Nephron progenitor cell (in vitro differentiated cells): ENCODE results near the gene CMPK2.

Source experiments
- DNase-seq: peaks from one replicate; pipeline ENCODE4 v3.0.0; 2021
- H3K27ac Mint-ChIP-seq: 2 replicates; pipeline ENCODE4 v1.8.0; 2021; ENCODE audit warnings: mild to moderate bottlenecking, moderate library complexity, mixed read lengths
- H3K27me3 Mint-ChIP-seq: 2 replicates; pipeline ENCODE4 v1.8.0; 2021; ENCODE audit warnings: mild to moderate bottlenecking, low read depth, mixed read lengths; ENCODE audit not compliant: poor library complexity
- H3K36me3 Mint-ChIP-seq: 2 replicates; pipeline ENCODE4 v1.8.0; 2021; ENCODE audit warnings: low read depth, mixed read lengths
- H3K4me1 Mint-ChIP-seq: 2 replicates; pipeline ENCODE4 v1.8.0; 2021; ENCODE audit warnings: mixed read lengths
- H3K4me3 Mint-ChIP-seq: 2 replicates; pipeline ENCODE4 v1.8.0; 2021; ENCODE audit warnings: mild to moderate bottlenecking, moderate library complexity, mixed read lengths
- H3K9me3 Mint-ChIP-seq: 2 replicates; pipeline ENCODE4 v1.8.0; 2021; ENCODE audit warnings: mild to moderate bottlenecking, moderate library complexity, mixed read lengths
- TF ChIP-seq, protein P1 (sequence below): fragments of 200-600 bp; sonication (generic); IDR thresholded peaks from 2 replicates; pipeline ENCODE4 v1.5.0; 2021; ENCODE audit warnings: antibody characterized with exemption

Gene CMPK2, protein sequence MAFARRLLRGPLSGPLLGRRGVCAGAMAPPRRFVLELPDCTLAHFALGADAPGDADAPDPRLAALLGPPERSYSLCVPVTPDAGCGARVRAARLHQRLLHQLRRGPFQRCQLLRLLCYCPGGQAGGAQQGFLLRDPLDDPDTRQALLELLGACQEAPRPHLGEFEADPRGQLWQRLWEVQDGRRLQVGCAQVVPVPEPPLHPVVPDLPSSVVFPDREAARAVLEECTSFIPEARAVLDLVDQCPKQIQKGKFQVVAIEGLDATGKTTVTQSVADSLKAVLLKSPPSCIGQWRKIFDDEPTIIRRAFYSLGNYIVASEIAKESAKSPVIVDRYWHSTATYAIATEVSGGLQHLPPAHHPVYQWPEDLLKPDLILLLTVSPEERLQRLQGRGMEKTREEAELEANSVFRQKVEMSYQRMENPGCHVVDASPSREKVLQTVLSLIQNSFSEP

DNA sequence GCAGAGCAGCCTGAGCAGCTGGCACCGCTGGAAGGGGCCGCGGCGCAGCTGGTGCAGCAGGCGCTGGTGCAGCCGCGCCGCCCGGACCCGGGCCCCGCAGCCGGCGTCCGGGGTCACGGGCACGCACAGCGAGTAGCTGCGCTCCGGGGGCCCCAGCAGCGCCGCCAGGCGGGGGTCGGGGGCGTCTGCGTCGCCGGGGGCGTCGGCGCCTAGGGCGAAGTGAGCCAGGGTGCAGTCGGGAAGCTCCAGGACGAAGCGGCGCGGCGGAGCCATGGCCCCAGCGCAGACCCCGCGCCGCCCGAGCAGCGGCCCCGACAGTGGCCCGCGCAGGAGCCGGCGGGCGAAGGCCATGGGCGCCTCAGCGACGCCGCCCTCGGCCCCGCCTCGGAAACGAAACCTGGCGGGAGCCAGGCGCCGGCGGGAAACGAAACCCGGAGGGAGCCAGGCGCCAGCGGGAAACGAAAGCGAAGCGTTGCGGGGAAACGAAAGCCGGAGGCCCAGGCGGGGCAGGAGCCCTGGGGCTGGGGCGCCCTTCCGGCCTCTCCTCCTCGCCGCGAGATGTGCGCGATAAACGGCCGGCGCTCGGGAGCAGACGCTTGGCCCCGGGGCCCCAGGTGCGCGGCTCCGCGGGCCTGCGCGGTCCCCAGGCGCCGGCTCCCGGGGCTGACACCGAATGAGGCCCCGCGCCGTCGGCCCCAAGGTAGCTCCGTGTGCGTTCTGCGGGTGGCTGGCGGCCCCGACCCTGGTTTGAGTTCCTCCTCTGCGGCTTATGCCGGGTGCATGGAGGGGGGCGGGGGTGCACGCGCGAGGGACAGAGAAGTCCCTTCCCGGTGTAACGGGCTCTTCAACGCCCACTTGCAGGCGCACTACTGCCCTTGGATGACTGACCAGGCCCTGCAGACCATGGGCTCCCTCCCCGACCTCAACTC is at the start of gene CMPK2:
Gene CMPK2, minus strand, starts transcription at position 562 of the 929 bp plus-strand sequence. Its CDS starts 211 bp downstream, at position 351.
- Mint-ChIP-seq H3K4me3 (peak within 1 kb of the TSS; percentile 90), H3K27me3 (peaks cover 67% of the 10 kb centered on the region), H3K4me1 (peaks cover 13% of the 10 kb centered on the region), H3K27ac (no peak within 1 kb of the TSS), H3K36me3 (peaks cover 1% of the 10 kb centered on the region), H3K9me3 (peaks cover 8% of the 10 kb centered on the region)
- TF ChIP-seq, protein P1, sequence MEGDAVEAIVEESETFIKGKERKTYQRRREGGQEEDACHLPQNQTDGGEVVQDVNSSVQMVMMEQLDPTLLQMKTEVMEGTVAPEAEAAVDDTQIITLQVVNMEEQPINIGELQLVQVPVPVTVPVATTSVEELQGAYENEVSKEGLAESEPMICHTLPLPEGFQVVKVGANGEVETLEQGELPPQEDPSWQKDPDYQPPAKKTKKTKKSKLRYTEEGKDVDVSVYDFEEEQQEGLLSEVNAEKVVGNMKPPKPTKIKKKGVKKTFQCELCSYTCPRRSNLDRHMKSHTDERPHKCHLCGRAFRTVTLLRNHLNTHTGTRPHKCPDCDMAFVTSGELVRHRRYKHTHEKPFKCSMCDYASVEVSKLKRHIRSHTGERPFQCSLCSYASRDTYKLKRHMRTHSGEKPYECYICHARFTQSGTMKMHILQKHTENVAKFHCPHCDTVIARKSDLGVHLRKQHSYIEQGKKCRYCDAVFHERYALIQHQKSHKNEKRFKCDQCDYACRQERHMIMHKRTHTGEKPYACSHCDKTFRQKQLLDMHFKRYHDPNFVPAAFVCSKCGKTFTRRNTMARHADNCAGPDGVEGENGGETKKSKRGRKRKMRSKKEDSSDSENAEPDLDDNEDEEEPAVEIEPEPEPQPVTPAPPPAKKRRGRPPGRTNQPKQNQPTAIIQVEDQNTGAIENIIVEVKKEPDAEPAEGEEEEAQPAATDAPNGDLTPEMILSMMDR = no peak
- DNase-seq = peak; percentile 72

DNA sequence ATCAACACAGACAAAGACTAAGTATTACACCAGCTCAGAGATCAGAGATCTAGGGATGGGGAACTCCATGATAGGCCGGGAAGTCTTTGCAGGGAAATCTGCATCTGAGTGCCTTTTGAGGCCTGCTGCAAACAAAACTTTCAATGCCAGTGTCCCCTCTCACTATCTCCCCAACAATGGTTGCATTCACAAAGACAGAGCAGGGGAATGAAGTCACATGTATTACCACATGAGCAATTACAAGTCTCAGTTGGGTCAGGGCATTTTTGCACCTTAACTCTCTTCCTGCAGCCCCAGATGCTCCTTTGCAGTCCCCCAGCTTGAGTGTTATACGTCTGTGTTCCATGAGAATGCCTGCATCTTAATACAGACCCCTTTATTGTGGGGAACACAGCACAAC is 49.7 kb upstream of the CMPK2 start:
- Mint-ChIP-seq H3K27ac (no peak overlapping the region), H3K27me3 (peaks cover 22% of the 10 kb centered on the region), H3K36me3 (peaks cover 20% of the 10 kb centered on the region), H3K4me1 (peaks cover 28% of the 10 kb centered on the region), H3K4me3 (no peak overlapping the region), H3K9me3 (peaks cover 7% of the 10 kb centered on the region)
- DNase-seq = no peak
- TF ChIP-seq, protein P1 = no peak

DNA sequence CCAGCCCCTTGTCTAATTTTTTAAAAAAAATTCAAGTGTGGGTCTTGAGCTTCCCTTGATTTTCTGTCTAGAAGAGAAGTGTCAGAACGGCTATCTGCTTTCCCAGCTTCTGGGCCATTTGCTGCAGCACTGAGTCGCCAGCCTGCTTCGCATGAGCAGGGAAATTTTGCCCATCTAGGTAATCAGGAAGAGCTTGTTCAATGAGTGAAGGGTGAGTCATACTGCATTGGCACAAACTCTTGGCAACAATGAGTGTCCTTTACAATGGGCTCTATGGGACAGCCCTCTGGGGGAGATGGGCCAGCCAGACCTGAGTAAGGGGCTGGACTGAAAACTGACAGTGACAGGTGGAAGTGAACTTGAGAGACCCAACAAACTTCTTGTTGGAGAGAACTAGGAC is 49.1 kb upstream of the CMPK2 start:
- no peak overlapping the region for H3K27ac Mint-ChIP-seq
- H3K9me3 Mint-ChIP-seq = peaks cover 7% of the 10 kb centered on the region
- peaks cover 23% of the 10 kb centered on the region for H3K4me1 Mint-ChIP-seq
- TF ChIP-seq, protein P1 = no peak
- peaks cover 20% of the 10 kb centered on the region for H3K27me3 Mint-ChIP-seq
- DNase-seq = no peak
- H3K36me3 Mint-ChIP-seq = peaks cover 20% of the 10 kb centered on the region
- no peak overlapping the region for H3K4me3 Mint-ChIP-seq

DNA sequence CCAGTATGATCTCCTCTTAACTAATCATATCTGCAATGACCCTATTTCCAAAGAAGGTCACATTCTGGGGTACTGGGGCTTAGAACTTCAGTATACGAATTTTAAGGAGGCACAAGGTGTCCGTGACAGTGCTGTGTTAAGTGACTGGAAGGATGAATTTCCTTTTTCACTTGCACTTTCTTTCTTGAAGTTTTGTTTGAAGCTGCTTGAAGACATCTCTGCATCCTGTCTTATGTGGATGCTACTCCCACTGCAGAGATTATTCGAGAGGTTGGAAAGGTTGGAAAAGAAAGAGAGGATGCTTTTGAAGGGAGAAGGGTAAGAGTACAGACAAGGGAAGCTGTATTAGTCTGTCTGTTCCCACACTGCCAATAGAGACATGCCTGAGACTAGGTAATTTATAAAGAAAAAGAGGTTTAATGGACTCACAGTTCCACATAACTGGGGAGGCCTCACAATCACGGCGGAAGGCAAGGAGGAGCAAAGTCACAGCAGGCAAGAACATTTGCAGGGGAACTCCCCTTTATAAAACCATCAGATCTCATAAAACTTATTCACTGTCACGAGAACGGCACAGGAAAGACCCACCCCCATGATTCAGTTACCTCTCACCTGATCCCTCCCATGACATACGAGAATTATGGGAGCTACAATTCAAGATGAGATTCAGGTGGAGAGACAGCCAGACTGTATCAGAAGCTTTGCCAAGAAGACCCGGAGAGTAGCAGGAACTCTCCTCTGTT is 47.9 kb upstream of the CMPK2 start:
- no peak for DNase-seq
- H3K9me3 Mint-ChIP-seq = peaks cover 7% of the 10 kb centered on the region
- TF ChIP-seq, protein P1 = no peak

DNA sequence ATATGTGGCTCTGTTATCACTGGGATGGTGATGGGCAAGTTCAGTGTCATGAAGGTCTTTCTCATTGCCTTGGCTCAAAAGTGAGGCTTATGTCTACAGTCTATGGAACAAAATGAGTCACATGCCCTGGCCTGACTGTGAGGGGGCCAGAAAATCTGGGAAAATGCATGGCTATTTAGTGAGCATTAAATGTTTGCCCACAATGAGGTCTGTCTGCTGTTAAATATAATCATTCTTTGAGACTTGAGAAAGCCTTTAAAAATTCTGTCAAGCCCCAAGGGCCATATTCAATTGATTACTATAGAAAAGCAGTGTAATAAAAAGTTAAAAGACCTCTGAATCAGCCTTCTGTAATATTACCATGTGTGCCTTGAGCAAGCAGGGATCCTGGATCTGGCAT is 46.0 kb upstream of the CMPK2 start:
- H3K4me3 Mint-ChIP-seq = no peak overlapping the region
- peaks cover 11% of the 10 kb centered on the region for H3K36me3 Mint-ChIP-seq
- H3K27ac Mint-ChIP-seq = no peak overlapping the region
- no peak for DNase-seq
- peaks cover 7% of the 10 kb centered on the region for H3K9me3 Mint-ChIP-seq
- H3K27me3 Mint-ChIP-seq = peaks cover 16% of the 10 kb centered on the region
- peaks cover 11% of the 10 kb centered on the region for H3K4me1 Mint-ChIP-seq
- TF ChIP-seq, protein P1 = no peak

More for the DNA sequence above, 47.9 kb upstream of the CMPK2 start:
- Mint-ChIP-seq H3K27ac (no peak overlapping the region), H3K27me3 (peaks cover 20% of the 10 kb centered on the region), H3K36me3 (peaks cover 11% of the 10 kb centered on the region), H3K4me3 (no peak overlapping the region), H3K4me1 (peaks cover 12% of the 10 kb centered on the region)
